Muscle layer of duodenum (tissue), 2 donors: Measurements from ENCODE around the gene WHRN.
A peak's percentile ranks its signal among the peaks of the same experiment; 100 is the strongest.

Experiments
- H3K27ac ChIP-seq: one replicate; pipeline ENCODE4 v1.7.0; 2013; ENCODE audit warnings: mild to moderate bottlenecking, low read length
- H3K27me3 ChIP-seq: one replicate; pipeline ENCODE4 v1.7.0; 2013; ENCODE audit warnings: low read depth, mild to moderate bottlenecking, control low read depth, low read length
- H3K36me3 ChIP-seq, 2 donors: one replicate each; pipeline ENCODE4 v1.7.0; 2013; ENCODE audit warnings: low read length in 2 of 2, control low read depth in 1 of 2, mild to moderate bottlenecking in 1 of 2; ENCODE audit not compliant: insufficient read depth in 2 of 2, control insufficient read depth in 1 of 2
- H3K4me1 ChIP-seq, 2 donors: one replicate each; pipeline ENCODE4 v1.7.0; 2013; ENCODE audit warnings: low read length in 2 of 2, mild to moderate bottlenecking in 2 of 2, control low read depth in 1 of 2, moderate library complexity in 1 of 2; ENCODE audit not compliant: insufficient read depth in 2 of 2, control insufficient read depth in 1 of 2
- H3K4me3 ChIP-seq, 2 donors: one replicate each; pipeline ENCODE4 v1.7.0; 2013; ENCODE audit warnings: low read length in 2 of 2, low read depth in 1 of 2, mild to moderate bottlenecking in 1 of 2
- H3K9me3 ChIP-seq, 2 donors: one replicate each; pipeline ENCODE4 v1.7.0; 2013; ENCODE audit warnings: low read length in 2 of 2, control low read depth in 1 of 2, mild to moderate bottlenecking in 1 of 2; ENCODE audit not compliant: control insufficient read depth in 1 of 2
- donor health status: healthy.

WHRN gene

DNA sequence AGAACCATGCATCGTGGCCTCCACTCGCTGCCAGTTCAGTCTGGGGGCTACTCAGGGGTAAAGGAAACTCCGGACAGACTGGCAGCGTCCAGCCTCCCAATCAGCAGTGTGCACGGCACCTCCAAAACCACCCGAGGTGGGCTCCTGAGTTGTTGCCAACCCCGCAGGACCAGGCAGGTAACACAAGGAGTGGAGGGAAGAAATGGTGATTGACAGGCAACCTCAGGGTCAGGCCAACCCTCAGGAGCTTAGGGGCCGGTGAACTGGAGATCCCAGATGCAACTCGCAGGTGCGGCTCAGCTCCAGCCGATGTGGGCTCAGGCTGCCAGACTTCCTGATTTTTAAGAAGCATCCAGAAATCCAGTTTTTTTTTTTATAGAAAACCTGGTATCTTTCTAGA lies 80.1 kb downstream of the WHRN start:
- Histone ChIP-seq H3K4me1 (no peaks in the 10 kb centered on the region), H3K36me3 (peaks cover 0 to 12% of the 10 kb centered on the region in 2 donors), H3K9me3 (no peaks in the 10 kb centered on the region), H3K4me3 (no peak overlapping the region), H3K27ac (no peak overlapping the region), H3K27me3 (no peaks in the 10 kb centered on the region)

GRCh38 chr9:114424126-114424525 lies 81.1 kb downstream of the WHRN start:
- H3K36me3 ChIP-seq, result peaks cover 0 to 19% of the 10 kb centered on the region in 2 donors
- no peaks in the 10 kb centered on the region for H3K27me3 ChIP-seq
- H3K27ac ChIP-seq, result no peak overlapping the region
- no peaks in the 10 kb centered on the region for H3K4me1 ChIP-seq
- H3K4me3 ChIP-seq, result no peak overlapping the region
- H3K9me3 ChIP-seq, result no peaks in the 10 kb centered on the region

DNA sequence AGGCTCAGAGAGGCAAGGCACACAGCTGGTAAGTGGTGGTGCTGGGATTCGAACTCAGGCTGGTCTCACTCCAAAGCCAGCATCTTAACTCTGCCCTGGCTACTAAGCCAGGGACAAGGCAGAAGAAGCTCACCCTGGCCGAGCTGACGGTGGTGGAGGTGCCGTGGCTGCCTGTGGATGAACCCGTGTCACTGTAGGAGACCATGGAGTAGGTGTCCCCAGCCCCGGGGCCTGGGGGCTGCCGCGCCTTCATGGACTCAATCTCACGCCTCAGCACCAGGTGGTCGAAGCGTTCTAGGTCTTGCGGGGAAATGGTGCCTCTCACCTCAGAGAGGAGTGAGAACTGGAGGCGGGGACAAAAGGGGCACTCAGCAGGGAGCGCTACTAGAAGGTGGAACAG lies 82.1 kb downstream of the WHRN start:
- H3K4me1 ChIP-seq, result no peaks in the 10 kb centered on the region
- no peaks in the 10 kb centered on the region for H3K9me3 ChIP-seq
- H3K36me3 ChIP-seq, result peaks cover 0 to 26% of the 10 kb centered on the region in 2 donors
- no peak overlapping the region for H3K27ac ChIP-seq
- H3K4me3 ChIP-seq, result no peak overlapping the region
- H3K27me3 ChIP-seq, result no peaks in the 10 kb centered on the region

DNA sequence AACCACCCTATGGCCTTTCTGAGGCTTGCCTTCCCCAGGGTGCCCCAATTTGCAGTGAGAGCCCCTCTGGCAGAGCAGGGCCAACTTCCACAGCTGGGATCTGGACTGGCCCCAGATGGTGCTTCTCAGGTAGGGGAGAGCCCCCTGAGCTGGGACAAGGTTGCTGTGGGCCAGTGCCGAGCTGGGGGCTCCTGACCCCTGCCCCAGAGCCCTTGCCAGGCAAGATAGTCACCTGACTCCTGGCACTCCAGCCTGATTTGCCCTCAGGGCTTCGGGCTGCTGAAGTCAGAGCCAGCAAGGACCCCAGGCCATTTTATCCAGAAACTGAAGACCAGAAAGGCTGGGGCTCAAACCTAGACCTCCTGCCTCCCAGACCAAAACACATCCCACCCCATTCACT lies 84.1 kb downstream of the WHRN start:
- H3K27me3 ChIP-seq, result no peaks in the 10 kb centered on the region
- peaks cover 5 to 29% of the 10 kb centered on the region in 2 donors for H3K36me3 ChIP-seq
- H3K4me3 ChIP-seq, result no peak overlapping the region
- H3K9me3 ChIP-seq, result no peaks in the 10 kb centered on the region
- no peak overlapping the region for H3K27ac ChIP-seq
- H3K4me1 ChIP-seq, result no peaks in the 10 kb centered on the region

DNA sequence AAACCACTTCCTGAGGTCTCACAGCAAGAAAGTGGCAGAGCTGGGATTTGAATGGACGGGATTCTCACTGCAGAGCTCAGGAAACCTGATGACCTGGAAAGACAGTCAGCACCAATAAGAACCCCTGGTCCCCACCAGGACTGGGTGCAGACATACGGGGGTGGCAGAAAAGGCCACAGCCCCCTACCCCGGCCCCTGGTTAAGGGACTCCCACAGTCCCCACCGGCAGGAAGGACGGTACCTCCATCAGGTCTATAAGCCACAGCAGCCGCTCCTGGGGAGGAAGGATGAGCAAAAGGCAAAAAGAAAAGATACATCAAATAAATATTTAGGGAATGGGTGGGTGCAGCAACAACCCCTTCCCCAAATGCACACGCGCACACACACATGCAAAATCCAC lies 85.5 kb downstream of the WHRN start:
- Histone ChIP-seq H3K4me3 (no peak overlapping the region), H3K27me3 (no peaks in the 10 kb centered on the region), H3K36me3 (peaks cover 5 to 29% of the 10 kb centered on the region in 2 donors), H3K27ac (no peak overlapping the region), H3K4me1 (no peaks in the 10 kb centered on the region), H3K9me3 (no peaks in the 10 kb centered on the region)

DNA sequence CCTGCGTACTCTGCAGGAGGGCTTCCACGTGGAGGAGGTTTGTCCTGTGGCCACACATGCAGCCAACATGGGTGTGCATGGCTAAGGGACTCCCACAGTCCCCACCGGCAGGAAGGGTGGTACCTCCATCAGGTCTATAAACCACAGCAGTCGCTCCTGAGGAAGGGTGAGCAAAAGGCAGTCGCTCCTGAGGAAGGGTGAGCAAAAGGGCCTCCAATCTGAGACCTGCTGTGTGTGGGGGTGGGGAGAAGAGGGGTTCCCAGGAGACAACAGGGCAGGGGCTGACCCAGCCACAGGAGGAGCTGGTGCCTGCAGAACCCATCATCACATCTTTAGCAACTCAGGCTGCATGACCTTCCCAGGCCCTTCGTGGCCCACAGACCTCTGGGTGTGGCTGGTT lies 87.2 kb downstream of the WHRN start:
- peaks cover 0 to 14% of the 10 kb centered on the region in 2 donors for H3K4me1 ChIP-seq
- peaks cover 5 to 23% of the 10 kb centered on the region in 2 donors for H3K36me3 ChIP-seq
- H3K27ac ChIP-seq, result no peak overlapping the region
- H3K9me3 ChIP-seq, result no peaks in the 10 kb centered on the region
- no peak overlapping the region for H3K4me3 ChIP-seq
- no peaks in the 10 kb centered on the region for H3K27me3 ChIP-seq

- Histone ChIP-seq H3K27me3 (no peaks in the 10 kb centered on the region), H3K27ac (no peak overlapping the region), H3K4me3 (no peak overlapping the region), H3K4me1 (peaks cover 0 to 14% of the 10 kb centered on the region in 2 donors), H3K9me3 (no peaks in the 10 kb centered on the region), H3K36me3 (peaks cover 5 to 23% of the 10 kb centered on the region in 2 donors)
Observed at GRCh38 chr9:114417511-114417910, 87.8 kb downstream of the WHRN start.

DNA sequence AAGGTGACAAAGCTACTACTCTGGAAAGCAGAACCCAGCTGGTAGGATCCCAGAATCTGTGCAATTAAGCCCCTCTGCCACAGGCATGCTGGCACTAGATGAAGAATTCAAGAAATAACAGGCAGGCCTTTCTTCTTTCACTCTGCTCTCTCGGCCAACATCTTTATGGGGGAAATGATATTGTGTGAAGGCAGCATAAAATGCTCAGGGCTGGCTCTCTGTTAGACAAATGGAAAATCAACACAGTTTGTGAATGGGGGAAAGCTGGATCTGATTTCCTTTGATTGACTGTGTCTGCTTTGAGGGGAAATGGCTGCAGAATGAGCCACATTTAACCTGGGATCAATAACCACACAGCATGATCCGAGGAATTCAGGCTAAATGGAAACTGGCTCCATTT lies 88.4 kb downstream of the WHRN start:
- Histone ChIP-seq H3K4me3 (no peak overlapping the region), H3K4me1 (peaks cover 0 to 14% of the 10 kb centered on the region in 2 donors), H3K9me3 (no peaks in the 10 kb centered on the region), H3K27ac (no peak overlapping the region), H3K27me3 (no peaks in the 10 kb centered on the region), H3K36me3 (peaks cover 5 to 23% of the 10 kb centered on the region in 2 donors)

DNA sequence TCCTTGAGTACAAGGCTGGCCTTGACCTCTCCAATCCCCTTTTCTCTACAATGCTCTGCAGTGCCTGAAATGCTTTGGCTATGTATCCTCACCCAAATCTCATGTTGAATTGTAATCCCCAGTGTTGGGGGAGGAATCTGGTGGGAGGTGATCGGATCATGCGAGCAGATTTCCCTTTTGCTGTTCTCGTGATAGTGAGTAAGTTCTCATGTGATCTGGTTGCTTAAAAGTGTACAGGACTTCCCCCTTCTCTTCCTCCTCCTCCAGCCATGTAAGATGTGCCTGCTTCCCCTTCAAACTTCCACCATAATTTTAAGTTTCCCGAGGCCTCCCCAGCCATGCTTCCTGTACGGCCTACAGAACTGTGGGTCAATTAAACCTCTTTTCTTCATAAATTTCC lies 89.0 kb downstream of the WHRN start:
- H3K36me3 ChIP-seq, result peaks cover 5 to 23% of the 10 kb centered on the region in 2 donors
- peaks cover 0 to 14% of the 10 kb centered on the region in 2 donors for H3K4me1 ChIP-seq

GRCh38 chr9:114414346-114414745 lies 90.9 kb downstream of the WHRN start:
- H3K4me1 ChIP-seq, result peaks cover 0 to 14% of the 10 kb centered on the region in 2 donors
- H3K36me3 ChIP-seq, result peaks cover 5 to 13% of the 10 kb centered on the region in 2 donors
- H3K27me3 ChIP-seq, result no peaks in the 10 kb centered on the region
- no peak overlapping the region for H3K4me3 ChIP-seq
- H3K9me3 ChIP-seq, result no peaks in the 10 kb centered on the region
- peak overlapping the region; percentile 60 for H3K27ac ChIP-seq

More for the DNA sequence above, 89.0 kb downstream of the WHRN start:
- H3K4me3 ChIP-seq, result no peak overlapping the region
- H3K27me3 ChIP-seq, result no peaks in the 10 kb centered on the region
- no peak overlapping the region for H3K27ac ChIP-seq
- no peaks in the 10 kb centered on the region for H3K9me3 ChIP-seq

GRCh38 chr9:114413861-114414301 lies 91.4 kb downstream of the WHRN start:
- Histone ChIP-seq H3K36me3 (peaks cover 5 to 9% of the 10 kb centered on the region in 2 donors), H3K9me3 (no peaks in the 10 kb centered on the region), H3K27me3 (no peaks in the 10 kb centered on the region), H3K4me1 (peaks cover 0 to 14% of the 10 kb centered on the region in 2 donors), H3K27ac (no peak overlapping the region), H3K4me3 (no peak overlapping the region)

DNA sequence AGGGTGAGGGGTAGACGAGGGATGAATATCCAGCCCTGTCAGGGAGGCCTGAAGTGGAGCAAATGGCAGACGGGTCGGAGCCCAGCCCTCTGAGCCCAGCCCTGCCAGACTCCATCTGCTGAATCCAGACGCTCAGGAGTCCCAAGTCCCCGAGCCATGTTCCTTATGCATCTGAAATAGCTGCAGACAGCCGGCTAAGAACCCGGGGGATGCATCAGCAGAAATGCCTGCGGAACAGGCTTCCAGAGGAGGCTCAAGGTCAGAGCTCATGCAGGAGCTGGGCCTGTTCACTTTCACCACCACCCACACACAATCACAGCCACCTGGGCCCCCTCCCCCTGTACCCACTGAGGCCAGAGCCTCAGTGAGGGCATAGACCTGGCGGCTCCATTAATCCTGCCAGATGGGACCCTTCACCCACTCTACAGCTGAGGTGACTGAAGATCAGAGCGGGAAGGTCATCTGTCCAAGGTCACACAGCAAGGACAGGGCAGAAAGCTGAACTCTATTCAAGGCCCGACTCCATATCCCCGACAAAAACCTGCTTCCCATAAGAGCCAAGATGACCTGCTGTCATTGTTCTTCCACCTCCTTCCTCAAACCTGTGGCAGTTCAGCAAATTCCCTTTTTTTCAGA lies 93.1 kb downstream of the WHRN start:
- Histone ChIP-seq H3K36me3 (no peaks in the 10 kb centered on the region), H3K27me3 (no peaks in the 10 kb centered on the region), H3K9me3 (no peaks in the 10 kb centered on the region), H3K4me3 (no peak overlapping the region), H3K27ac (no peak overlapping the region), H3K4me1 (peaks cover 0 to 14% of the 10 kb centered on the region in 2 donors)
